C1 segment of cervical spinal cord (tissue), 14 donors: ENCODE measurements around the gene ST6GALNAC2.
A peak's percentile ranks its signal among the peaks of the same experiment; 100 is the strongest.

Source experiments
- DNase-seq, 14 donors: peaks; one replicate each; lab custom pipeline; 2025; lab: John Stamatoyannopoulos, UW

Gene ST6GALNAC2

DNA sequence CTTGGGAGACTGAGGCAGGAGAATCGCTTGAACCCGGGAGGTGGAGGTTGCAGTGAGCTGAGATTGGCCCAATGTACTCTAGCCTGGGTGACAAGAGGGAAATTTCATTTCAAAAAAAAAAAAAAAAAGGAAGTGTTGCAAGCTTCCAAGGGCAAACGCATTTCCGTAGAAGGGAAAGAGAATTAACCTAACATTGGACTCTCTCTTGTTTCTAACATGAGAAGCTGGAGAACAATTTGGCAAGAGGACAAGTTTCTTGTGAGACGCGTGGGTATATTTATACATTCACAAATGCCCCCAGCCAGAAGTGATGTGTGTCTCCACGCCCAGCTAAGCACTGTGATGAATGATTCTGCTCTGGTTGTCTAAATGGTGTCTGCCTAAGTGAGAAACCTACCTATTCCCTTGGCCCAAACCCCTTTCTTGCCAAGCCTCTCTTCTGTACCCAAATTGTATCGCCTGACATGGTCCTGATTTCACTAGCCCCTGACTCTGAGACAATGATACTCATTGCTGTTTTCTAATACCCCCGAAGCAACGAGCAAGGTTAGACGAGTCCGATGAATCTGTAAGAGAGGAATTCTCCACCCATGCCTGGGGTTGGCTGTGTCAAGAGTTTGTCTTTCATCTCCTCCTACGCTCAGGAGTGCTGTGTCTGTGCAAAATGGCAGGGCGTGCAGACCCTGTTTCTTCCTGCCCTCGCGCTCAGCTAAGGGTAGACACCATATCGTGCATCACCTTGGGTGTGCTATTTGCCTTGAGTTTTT, 14.2 kb upstream of the ST6GALNAC2 start:
- DNase-seq, result no peak

DNA sequence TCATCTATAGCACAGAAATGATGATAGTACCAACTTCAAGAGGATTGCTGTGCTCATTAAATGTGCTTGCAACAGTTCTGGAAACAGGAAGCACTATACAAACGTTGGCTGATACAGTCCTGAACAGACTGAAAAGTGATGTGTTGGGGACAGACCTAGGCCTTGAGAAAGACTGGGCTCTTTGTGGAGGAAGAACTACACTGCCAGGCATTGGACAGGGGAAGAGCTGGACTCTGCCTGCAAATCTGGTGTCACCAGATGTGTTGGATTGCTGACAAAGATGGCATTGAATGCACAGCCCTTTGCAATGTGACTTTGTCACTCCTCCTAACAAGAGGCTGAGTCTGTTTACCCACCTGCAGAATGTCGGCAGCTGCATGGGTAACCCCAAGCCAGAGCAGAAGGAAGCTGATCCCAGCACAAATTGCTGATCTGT, 12.4 kb upstream of the ST6GALNAC2 start:
- peak in 8 of 14 donors; percentile 2 to 55 (median 26) for DNase-seq

DNA sequence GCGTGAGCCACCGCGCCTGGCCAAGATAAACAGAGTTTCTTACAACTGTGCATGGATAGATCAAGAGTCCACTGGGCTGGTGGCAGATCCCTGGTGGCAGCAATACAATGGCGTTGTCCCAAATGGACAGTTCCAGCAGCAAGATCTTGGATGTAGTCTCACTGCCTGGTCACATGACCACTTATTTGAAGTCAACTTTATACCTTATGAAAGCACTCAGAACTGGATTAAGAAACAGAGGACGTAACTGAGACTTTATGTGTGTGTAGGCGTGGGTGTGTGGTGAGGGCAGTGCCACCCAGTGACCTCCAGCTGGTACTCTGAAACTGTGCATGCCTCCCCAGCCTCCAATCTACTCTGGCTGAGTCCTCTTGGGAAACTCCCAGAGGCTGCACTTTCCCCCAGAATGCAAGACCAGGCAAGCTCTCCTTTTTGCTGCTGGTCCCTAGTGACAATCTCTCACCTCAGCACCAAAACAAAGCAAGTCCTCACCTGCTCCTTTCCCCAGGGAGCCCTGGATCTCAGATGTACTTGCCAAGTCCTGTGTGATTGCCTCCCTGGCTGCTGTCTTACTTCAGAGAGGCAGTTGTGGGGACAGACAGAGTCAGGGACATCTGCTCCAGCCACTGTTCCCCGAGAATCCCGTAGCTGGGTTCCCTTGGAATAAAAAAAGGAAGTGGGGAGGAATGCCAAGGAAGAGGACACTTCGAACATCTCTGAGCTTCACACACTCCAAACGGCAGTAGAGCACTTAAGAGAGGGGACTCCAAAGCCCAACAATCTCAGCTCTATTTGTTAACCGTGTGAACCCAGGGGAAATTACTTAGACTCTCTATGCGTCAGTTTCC, 11.7 kb upstream of the ST6GALNAC2 start:
- no peak for DNase-seq

- DNase-seq, result no peak
Observed at GRCh38 chr17:76594690-76595089, 9.0 kb upstream of the ST6GALNAC2 start.

- DNase-seq, result no peak
Observed at GRCh38 chr17:76593959-76594358, 8.3 kb upstream of the ST6GALNAC2 start.

DNA sequence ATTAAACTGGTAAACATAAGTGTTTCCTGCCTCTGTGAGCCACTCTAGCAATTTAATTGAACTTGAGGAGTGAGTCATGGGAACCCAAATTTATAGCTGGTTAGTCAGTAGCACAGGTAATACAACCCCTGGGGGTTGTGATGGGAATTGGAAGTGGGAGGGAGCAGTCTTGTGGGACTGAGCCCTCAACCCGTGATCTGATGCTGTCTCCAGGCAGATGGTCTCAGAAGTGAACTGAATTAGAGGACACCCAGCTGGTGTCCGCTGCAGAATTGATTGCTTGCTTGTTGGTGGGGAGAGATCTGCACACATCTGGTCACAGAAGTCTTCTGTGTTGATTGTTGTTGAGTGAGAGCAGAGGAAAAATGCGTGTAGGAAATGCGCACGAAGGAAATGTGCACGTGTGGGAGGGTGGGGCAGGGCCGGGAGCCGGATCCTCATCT, 7.7 kb upstream of the ST6GALNAC2 start:
- DNase-seq, result no peak

GRCh38 chr17:76588182-76588581, 2.5 kb upstream of the ST6GALNAC2 start:
- no peak for DNase-seq

- DNase-seq, result no peak
Observed at GRCh38 chr17:76586741-76587487, 1.3 kb upstream of the ST6GALNAC2 start.

DNA sequence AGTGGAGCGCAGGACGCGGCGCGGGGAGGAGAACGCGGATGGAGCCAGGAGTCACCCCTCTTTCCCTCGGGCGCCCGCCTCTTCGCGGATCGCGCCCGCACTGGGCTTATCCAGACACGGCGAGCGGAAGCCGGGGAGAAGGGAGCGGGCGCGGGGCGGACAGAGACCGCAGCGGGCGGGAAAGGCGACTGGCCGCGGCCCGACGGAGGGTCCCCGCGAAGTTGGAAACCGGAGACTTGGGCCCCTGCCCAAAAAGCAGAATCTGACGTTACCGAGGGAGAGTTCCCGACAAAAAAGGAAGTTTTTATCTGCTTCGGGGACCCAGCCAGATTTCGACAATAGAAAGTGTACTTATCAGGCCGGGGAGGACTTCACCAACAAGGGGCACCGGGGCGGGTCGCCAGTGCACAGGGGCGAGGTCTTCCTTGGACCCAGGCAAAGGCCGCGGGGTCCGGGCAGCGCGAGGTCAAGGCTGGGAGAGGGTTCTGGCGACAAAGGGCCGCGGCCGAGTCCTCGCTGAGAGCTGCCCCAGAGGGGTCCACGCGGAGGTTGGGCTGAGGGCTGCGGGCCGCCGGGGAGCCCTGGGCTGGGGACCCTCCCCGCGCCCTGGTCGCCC, 519 bp downstream of the ST6GALNAC2 start:
- no peak for DNase-seq

- DNase-seq, result no peak
Observed at GRCh38 chr17:76584427-76585032, 1.1 kb downstream of the ST6GALNAC2 start.

DNA sequence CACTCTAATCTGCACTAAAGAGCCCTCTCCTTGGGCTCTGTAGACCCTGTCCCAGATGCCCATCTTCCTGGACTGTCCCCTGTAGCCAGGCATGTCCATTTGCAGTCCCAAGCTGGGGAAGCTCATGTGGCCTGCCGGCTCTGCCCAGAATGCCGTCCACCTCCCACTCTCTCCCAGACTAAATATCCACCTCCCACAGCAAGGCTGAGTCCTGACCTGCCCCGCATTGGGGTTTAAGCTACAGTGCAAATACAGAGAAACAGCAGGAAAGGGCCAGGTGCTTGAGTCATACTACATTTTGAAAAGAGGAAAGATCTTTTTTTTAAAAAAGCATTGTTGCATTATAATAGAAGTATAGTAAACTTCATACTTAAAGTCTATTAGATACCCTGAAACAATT, 3.0 kb downstream of the ST6GALNAC2 start:
- DNase-seq, result no peak

DNA sequence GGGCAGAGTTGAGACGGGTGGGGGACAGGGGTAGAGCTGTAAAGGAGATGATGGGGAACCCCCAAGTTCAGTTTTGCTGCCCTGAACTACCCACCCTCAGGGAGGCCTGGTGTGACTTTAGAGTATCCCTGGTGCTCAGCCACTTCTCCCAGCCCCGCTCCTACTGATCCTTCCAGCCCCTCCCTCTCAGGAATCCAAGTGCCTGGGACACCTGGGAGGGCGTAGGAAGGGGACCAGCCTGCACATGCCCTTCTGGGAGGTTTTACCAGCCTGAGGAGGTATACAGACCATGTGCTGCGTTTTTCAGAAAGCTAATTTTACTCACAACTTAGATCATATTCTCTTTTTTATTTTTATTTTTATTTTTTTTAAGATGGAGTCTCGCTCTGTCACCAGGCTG, 4.1 kb downstream of the ST6GALNAC2 start:
- DNase-seq, result no peak

DNA sequence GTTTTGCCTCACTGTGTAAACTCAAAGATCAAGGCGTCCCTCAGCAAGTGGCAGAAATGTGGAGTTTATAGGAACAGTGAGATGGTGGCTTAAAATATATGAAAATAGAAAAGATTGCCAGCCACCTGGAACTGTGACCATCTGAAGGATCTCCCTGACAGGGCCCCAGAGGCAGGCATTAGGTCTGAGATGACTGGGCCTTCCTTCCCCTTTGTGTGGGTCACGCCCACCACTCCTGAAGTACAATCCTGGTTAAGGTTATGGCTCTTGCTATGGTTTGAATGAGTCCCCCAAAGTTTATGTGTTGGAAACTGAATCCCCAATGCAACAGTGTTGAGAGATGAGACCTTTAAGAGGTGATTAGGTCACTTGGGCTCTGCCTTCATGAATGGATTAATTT, 6.4 kb downstream of the ST6GALNAC2 start:
- DNase-seq, result no peak

- DNase-seq, result no peak
Observed at GRCh38 chr17:76578376-76578775, 7.3 kb downstream of the ST6GALNAC2 start.

GRCh38 chr17:76577876-76578275, 7.8 kb downstream of the ST6GALNAC2 start:
- no peak for DNase-seq

DNA sequence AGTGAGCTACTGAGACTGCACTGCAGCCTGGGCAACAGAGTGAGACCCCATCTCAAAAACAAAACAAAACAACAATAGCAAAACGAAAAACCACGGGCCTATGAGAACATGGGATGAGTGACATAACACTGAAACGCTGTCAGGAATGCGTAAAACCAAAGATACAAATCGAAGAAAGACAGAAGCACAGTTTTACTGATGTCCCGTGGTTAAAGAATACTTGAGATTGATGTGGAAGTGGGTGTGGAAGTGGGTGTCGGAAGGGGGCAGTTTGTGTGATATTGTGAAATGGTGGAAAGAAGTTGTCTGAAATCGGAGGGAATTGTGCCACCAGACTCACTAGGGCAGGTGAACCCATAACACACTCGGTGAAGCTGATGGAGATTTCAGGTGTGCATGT, 9.5 kb downstream of the ST6GALNAC2 start:
- no peak for DNase-seq

- DNase-seq, result no peak
Observed at GRCh38 chr17:76575570-76575969, 10.1 kb downstream of the ST6GALNAC2 start.

DNA sequence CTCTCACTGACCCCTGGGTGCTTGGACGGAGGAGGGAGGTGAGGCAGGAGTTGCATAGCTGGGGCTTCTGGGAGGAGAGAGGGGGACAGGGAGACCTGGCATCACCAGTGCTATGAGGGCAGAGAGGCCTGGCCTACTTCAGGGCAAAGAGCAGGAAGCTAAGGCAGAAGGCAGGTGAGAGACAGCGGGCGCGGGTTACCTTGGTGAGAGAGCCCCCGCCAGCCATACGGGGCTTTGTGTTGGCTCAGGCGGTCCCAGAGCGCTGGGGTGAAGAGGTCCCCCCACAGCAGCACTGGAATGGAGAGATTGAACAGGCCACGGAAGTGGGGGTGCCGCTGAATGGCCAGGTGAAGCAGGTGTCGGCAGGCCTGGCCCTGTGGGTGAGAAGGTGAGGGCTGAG, 11.5 kb downstream of the ST6GALNAC2 start:
- DNase-seq, result no peak

DNA sequence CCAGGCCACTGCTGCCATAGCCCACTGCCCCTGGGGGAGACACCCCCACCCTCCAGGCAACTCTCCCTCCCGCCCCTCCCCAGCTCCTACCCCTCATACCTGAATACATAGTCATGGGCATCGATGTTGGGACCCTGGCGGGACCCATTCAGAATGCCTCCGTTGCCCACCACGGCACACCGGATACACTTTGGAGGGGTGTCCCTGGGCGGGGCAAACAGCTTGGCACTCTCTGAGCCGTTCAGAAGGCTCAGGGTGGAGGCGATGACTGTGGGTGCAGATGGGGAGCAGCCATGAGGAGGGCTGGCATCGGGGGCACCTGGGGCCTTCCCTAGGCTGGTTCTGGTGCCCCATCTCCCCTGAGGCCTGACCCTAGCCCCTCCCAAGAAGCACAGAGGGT, 12.6 kb downstream of the ST6GALNAC2 start:
- no peak for DNase-seq

DNA sequence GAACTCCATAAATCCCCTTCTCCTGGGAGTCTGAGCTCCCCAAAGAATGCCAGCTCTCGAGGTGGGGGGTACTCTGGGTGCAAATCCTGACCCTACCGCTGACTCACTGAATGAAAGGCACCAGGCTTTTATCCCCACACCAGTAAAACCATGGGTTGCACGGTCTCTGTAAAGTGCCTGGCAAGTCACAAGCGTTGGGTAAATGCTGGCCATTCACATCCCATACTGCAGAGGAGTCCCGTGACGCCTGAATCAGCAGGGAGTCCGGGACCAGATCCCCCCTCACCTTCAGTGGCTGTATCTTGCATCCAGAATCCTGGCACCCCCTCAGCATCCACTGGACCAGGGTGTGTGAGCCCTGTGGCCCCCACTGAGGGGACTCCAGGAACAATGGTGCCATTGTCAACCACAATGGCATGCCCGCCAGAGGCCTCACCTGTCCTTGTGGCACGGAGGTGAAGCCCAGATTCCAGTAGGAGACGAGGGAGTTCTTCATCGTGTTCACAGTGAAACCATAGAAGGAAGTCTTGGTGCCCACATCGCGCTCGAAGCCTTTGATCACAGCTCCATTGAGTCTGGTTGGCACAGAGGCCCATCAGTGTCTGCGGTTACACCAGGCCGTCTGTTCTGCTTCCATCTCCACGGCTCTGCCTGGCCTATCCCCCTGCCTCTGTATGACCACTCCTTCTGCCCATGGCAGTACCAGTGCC, 13.3 kb downstream of the ST6GALNAC2 start:
- DNase-seq, result no peak
